ENCODE data around the gene RFK.
"Not testable (repeated sequence)": the region's sequence is repeated elsewhere in the genome, so short reads cannot be mapped to it uniquely, and the experiment has no call there.

The RFK gene

GRCh38 chr9:76394195-76394959 is at the start of gene RFK:
Gene RFK, minus strand, starts transcription at chr9:76394426. Its CDS starts 255 bp downstream, at chr9:76394171.
- no peak for FAIRE-seq

- FAIRE-seq, result no peak
These were observed 49.7 kb upstream of the RFK start for GRCh38 chr9:76443887-76444286.

GRCh38 chr9:76441551-76442322 is 47.5 kb upstream of the RFK start:
- no peak for FAIRE-seq

GRCh38 chr9:76438841-76439588 is 44.8 kb upstream of the RFK start:
- no peak for FAIRE-seq

GRCh38 chr9:76437017-76437699 is 42.9 kb upstream of the RFK start:
- FAIRE-seq, result not testable (repeated sequence)

- FAIRE-seq, result not testable (repeated sequence)
These were observed 40.7 kb upstream of the RFK start for GRCh38 chr9:76434897-76435296.

- no peak for FAIRE-seq
These were observed 39.6 kb upstream of the RFK start for GRCh38 chr9:76433836-76434235.

GRCh38 chr9:76433406-76433805 is 39.2 kb upstream of the RFK start:
- no peak for FAIRE-seq

GRCh38 chr9:76431601-76432000 is 37.4 kb upstream of the RFK start:
- FAIRE-seq, result no peak

- no peak for FAIRE-seq
These were observed 32.7 kb upstream of the RFK start for GRCh38 chr9:76426807-76427419.

- FAIRE-seq, result no peak
These were observed 31.6 kb upstream of the RFK start for GRCh38 chr9:76425677-76426453.

GRCh38 chr9:76424491-76424890 is 30.3 kb upstream of the RFK start:
- no peak for FAIRE-seq

- no peak for FAIRE-seq
These were observed 29.3 kb upstream of the RFK start for GRCh38 chr9:76423216-76424177.

- peak; percentile 21 for FAIRE-seq
These were observed 25.7 kb upstream of the RFK start for GRCh38 chr9:76419782-76420380.

GRCh38 chr9:76417394-76417793 is 23.2 kb upstream of the RFK start:
- FAIRE-seq, result no peak

GRCh38 chr9:76415731-76416130 is 21.5 kb upstream of the RFK start:
- no peak for FAIRE-seq

GRCh38 chr9:76415154-76415553 is 20.9 kb upstream of the RFK start:
- no peak for FAIRE-seq

- no peak for FAIRE-seq
These were observed 20.4 kb upstream of the RFK start for GRCh38 chr9:76414661-76415060.

- no peak for FAIRE-seq
These were observed 19.4 kb upstream of the RFK start for GRCh38 chr9:76413658-76414057.

- no peak for FAIRE-seq
These were observed 18.4 kb upstream of the RFK start for GRCh38 chr9:76412638-76413037.
